Thoracic aorta (tissue), 2 donors: ENCODE data around the gene NOS1AP. TPM values are rescaled to one million over a fixed set of nuclear protein-coding genes. Genes with fewer than 3 reads are reported as not detected.

Experiments
- ATAC-seq: fragments of 150-250 bp; one replicate; pipeline ENCODE4 v1.8.0; 2017; ENCODE audit warnings: low read depth; ENCODE audit not compliant: insufficient number of reproducible peaks, low FRiP score
- DNase-seq: peaks from one replicate; pipeline ENCODE4 v3.0.0-alpha.2; 2020; ENCODE audit warnings: low spot score
- H3K27ac ChIP-seq, 2 donors: fragments of 200-600 bp; sonication (generic); 1 replicate in 1 of 2; 2 replicates in 1 of 2; pipeline ENCODE4 v1.5.1; 2016; ENCODE audit warnings: mild to moderate bottlenecking in 2 of 2, moderate library complexity in 2 of 2
- H3K27me3 ChIP-seq: fragments of 200-600 bp; sonication (generic); replicated peaks from 2 replicates; pipeline ENCODE4 v1.6.0; 2016; ENCODE audit warnings: mild to moderate bottlenecking; ENCODE audit not compliant: insufficient read depth
- H3K36me3 ChIP-seq: fragments of 200-600 bp; sonication (generic); one replicate; pipeline ENCODE4 v1.5.1; 2016
- H3K4me1 ChIP-seq, 2 donors: fragments of 200-600 bp; sonication (generic); 1 replicate in 1 of 2; 2 replicates in 1 of 2; pipeline versions ENCODE4 v1.5.1 to v1.6.0; 2016; ENCODE audit warnings: low read depth in 2 of 2, mild to moderate bottlenecking in 1 of 2; ENCODE audit not compliant: control insufficient read depth in 1 of 2
- H3K4me3 ChIP-seq: fragments of 200-600 bp; sonication (generic); 2 replicates; pipeline ENCODE4 v1.5.1; 2016; ENCODE audit warnings: mild to moderate bottlenecking
- H3K9me3 ChIP-seq: fragments of 200-600 bp; sonication (generic); 2 replicates; pipeline ENCODE4 v1.5.1; 2016
- CTCF ChIP-seq: fragments of 200-600 bp; sonication (generic); IDR thresholded peaks from one replicate; pipeline ENCODE4 v1.5.1; 2019; ENCODE audit warnings: antibody characterized with exemption
- total RNA-seq, 2 donors: library from RNA; depleted of rRNA; stranded (reverse); fragments of >200 nt; gene quantifications; one replicate each; pipeline versions ENCODE4 v1.1.0 to v1.2.3, GENCODE V29; 2016

NOS1AP gene
- total RNA-seq, 2 donors from 2014 or later, result 6.3 to 12.2 TPM

DNA sequence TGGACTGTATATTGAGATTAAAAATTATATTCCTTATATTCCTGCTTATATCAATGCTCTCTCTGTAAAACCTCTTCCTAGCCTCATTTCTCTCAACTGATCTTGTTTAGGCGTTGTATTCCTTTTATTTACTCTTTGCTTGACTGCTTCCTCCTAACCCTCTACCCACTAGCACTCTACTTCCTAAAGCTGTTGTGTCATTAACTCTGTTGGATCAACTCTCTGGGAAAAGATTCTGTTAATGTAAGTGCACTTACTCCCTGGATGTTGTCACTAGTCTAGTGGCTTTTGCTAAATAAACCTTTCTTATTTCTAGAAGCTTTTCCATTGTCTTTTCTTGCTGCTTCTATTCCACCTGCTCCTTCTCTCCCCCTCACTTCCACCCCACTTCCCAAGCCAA lies 300.7 kb downstream of the NOS1AP start:
- Histone ChIP-seq H3K4me3 (no peak overlapping the region), H3K36me3 (no peaks in the 10 kb centered on the region), H3K4me1 (no peaks in the 10 kb centered on the region), H3K27ac (no peak overlapping the region), H3K27me3 (no peaks in the 10 kb centered on the region), H3K9me3 (no peaks in the 10 kb centered on the region)
- no peak for TF ChIP-seq CTCF
- ATAC-seq (no peak), DNase-seq (no peak)

DNA sequence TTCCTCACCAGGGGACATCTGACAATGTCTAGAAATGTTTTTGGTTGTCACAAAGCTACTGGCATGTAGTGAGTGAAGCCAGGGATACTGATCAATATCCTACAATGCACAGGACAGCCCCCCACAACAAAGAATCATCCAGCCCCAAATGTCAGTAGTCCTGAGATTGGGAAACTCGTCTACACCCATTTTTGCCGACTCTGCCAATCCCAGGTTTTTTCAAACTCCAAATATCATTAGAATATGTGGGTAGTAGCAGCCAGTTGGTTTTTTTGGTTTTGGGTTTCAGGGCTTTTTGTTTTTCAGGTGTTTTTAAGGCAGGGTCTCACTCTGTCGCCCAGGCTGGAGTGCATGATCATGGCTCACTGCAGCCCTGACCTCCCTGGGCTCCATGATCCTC lies 301.2 kb downstream of the NOS1AP start:
- Histone ChIP-seq H3K27ac (no peak overlapping the region), H3K4me1 (no peaks in the 10 kb centered on the region), H3K9me3 (no peaks in the 10 kb centered on the region), H3K27me3 (no peaks in the 10 kb centered on the region), H3K36me3 (no peaks in the 10 kb centered on the region), H3K4me3 (no peak overlapping the region)
- no peak for ATAC-seq
- DNase-seq, result no peak
- no peak for TF ChIP-seq CTCF

DNA sequence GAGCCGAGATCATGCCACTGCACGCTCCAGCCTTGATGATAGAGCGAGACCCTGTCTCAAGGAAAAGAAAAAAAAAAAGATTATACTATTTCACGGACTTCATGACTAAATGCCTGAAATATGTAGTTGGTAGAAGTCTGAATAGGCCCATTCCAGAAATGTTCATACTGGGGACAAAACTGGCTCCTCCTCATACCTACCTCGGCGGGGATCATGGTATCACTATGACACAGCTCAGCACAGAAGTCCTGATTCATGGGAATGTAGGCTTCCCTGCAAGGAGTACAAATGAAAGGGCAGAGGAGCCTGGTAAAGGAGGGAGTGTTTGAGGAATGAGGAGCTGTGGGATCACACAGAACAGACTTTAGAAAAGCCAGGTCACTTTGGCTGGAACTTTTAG lies 302.1 kb downstream of the NOS1AP start:
- no peak for TF ChIP-seq CTCF
- H3K36me3 ChIP-seq, result no peaks in the 10 kb centered on the region
- no peak for ATAC-seq
- no peak for DNase-seq
- H3K9me3 ChIP-seq, result no peaks in the 10 kb centered on the region
- H3K4me3 ChIP-seq, result no peak overlapping the region
- H3K27ac ChIP-seq, result no peak overlapping the region
- no peaks in the 10 kb centered on the region for H3K4me1 ChIP-seq
- no peaks in the 10 kb centered on the region for H3K27me3 ChIP-seq

DNA sequence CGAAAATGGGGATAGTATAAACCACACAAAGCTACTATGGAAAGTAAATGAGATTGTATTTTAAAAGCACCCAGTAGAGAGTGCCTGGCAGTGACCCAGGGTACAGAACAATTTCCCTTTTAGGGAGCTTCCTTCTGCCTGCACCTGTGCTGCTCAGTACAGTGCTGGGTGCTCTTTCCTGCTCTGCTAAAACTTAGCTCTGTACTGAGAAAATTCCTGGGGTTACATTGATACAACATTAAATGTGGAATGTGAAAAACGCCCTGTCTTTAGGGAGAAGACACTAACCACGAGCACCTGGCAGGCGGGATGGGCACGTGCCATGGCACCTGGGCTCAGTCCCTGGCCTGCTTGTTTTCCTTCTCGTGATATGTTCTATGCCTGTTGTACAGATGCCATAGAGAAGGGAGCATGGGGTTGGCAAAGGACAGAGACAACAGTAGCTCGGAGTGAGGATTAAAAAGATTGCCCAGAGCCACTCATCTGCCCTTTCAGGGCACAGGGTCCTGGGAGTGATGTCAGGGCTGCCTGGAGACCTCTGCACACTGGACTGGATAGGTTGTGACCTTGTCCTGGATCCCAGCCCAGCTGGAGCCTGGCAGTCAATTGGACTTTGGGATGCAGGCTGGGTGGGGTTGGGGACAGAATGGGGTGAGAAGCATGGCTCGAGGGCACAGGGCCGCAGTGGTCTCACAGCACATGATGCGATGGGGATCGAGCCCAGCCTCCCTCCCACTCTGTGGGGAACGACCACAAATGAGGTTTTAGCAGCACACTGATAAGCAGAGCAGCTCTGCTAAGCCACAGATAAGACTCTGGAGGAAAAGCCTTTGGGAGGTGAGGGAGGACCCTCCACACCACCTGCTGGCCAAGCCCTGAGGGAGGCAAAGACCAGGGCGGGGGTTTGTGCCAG lies 302.9 kb downstream of the NOS1AP start:
- Histone ChIP-seq H3K4me1 (no peaks in the 10 kb centered on the region), H3K9me3 (no peaks in the 10 kb centered on the region), H3K36me3 (no peaks in the 10 kb centered on the region), H3K4me3 (no peak overlapping the region), H3K27ac (no peak overlapping the region), H3K27me3 (no peaks in the 10 kb centered on the region)
- TF ChIP-seq CTCF, result no peak
- no peak for DNase-seq
- no peak for ATAC-seq

GRCh38 chr1:162373072-162373427 lies 303.6 kb downstream of the NOS1AP start:
- no peak overlapping the region for H3K4me3 ChIP-seq
- ATAC-seq (no peak), DNase-seq (no peak)
- no peaks in the 10 kb centered on the region for H3K9me3 ChIP-seq
- H3K36me3 ChIP-seq, result no peaks in the 10 kb centered on the region
- no peaks in the 10 kb centered on the region for H3K4me1 ChIP-seq
- H3K27me3 ChIP-seq, result no peaks in the 10 kb centered on the region
- TF ChIP-seq CTCF, result no peak
- no peak overlapping the region for H3K27ac ChIP-seq
